Thyroid gland (tissue), 4 donors: ENCODE results near the gene MTFP1. TPM values are rescaled to one million over a fixed set of nuclear protein-coding genes. Genes with fewer than 3 reads are reported as not detected.

ENCODE experiments used
- DNase-seq, 2 donors: peaks; one replicate each; pipeline ENCODE4 v3.0.0-alpha.2; 2019
- H3K27ac ChIP-seq, 3 donors: fragments of 200-600 bp; sonication (generic); 1 replicate in 2 of 3; 2 replicates in 1 of 3; pipeline ENCODE4 v1.5.1; 2016 to 2019; ENCODE audit warnings: mild to moderate bottlenecking in 1 of 3, moderate library complexity in 1 of 3
- H3K27me3 ChIP-seq: fragments of 200-600 bp; sonication (generic); one replicate; pipeline ENCODE4 v1.5.1; 2019
- H3K36me3 ChIP-seq, 2 donors: fragments of 200-600 bp; sonication (generic); one replicate each; pipeline ENCODE4 v1.5.1; 2016 to 2019
- H3K4me1 ChIP-seq, 2 donors: fragments of 200-600 bp; sonication (generic); one replicate each; pipeline ENCODE4 v1.5.1; 2017 to 2019
- H3K4me3 ChIP-seq, 3 donors: fragments of 200-600 bp; sonication (generic); replicated peaks in 1 of 3; 1 replicate in 2 of 3; 2 replicates in 1 of 3; pipeline ENCODE4 v1.5.1; 2016; ENCODE audit warnings: mild to moderate bottlenecking in 1 of 3
- H3K9me3 ChIP-seq: fragments of 200-600 bp; sonication (generic); one replicate; pipeline ENCODE4 v1.5.1; 2017
- CTCF ChIP-seq, 6 experiments: fragments of 200-600 bp in 3 of 6; fragments of 450-650 bp in 3 of 6; sonication (generic) in 3 of 6; IDR thresholded peaks; one replicate each; pipeline ENCODE4 v1.5.1; 2016 to 2019; ENCODE audit warnings: antibody characterized with exemption in 6 of 6, mild to moderate bottlenecking in 2 of 6, inconsistent platforms in 1 of 6, moderate library complexity in 1 of 6
- POLR2A ChIP-seq, 2 donors: fragments of 450-650 bp; IDR thresholded peaks; one replicate each; pipeline ENCODE4 v1.6.1; 2017; ENCODE audit warnings: antibody characterized with exemption in 2 of 2, mild to moderate bottlenecking in 2 of 2, moderate library complexity in 1 of 2
- WGBS, 2 donors: methylation state at CpG; one replicate each; pipeline ENCODE4 v1.1.5; 2017; 5-methylcytosine and 5-hydroxymethylcytosine counted together
- intact Hi-C: fragments of 100-400 bp; cut with DNase I; formaldehyde crosslinking; loops from one replicate; pipeline ENCODE4 v1.15.1; 2023
- total RNA-seq, 4 donors: library from RNA; depleted of rRNA; stranded (reverse); fragments of >200 nt; gene quantifications; one replicate each; pipeline ENCODE4 v1.2.3, GENCODE V29; 2016

The MTFP1 gene
- total RNA-seq, 4 donors from 2014 or later = 5.8 to 25.7 (median 14.4) TPM

DNA sequence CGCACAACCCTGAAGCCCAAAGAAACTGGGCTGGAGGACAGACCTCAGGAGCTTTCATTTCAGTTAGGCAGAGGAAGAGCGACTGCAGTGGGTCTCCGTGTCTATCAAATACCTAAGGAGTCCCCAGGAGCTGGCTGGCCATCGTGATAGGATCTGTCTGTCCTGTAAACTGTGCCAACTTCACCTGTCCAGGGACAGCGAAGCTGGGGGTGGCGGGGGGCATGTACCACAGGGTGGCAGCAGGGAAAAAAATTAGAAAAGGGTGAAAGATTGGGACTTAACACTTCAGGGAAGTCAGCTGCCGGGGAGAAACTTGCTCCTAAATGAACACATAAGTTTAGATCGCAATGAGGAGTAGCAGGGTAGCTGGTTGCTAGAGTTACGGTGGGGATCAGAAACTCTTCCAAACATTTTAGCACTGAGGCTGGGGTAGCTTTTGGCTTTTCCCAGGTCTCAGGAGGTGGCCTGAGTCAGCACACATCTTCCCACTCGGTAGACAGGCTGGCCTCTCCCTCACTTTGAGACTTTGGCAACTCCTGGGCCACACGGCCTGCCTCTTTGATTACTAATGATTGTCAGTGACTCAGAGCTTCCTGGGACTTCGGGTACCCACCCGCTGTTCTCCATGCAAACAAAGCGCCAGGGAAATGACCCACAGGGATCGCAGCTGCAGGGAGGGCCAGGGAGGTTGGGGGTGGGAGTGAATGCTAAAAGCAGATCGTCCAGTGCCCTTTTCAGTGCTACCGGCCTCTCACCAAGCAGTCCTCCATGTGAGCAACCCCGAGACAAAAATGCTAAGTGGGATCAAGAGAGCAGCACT, 2.9 kb upstream of the MTFP1 start:
- H3K36me3 ChIP-seq = peaks cover 4 to 6% of the 10 kb centered on the region in 2 donors
- no peaks in the 10 kb centered on the region for H3K9me3 ChIP-seq
- DNase-seq = peak; percentile 85 to 94
- TF ChIP-seq POLR2A (IDR thresholded peaks at IDR 0.05) (peak in 1 of 2 donors; percentile 21), CTCF (IDR thresholded peaks at IDR 0.05) (no peak)
- peaks cover 26 to 47% of the 10 kb centered on the region in 2 donors for H3K4me1 ChIP-seq
- H3K27ac ChIP-seq = peak overlapping the region; percentile 92 to 98 (median 97)
- H3K27me3 ChIP-seq = no peaks in the 10 kb centered on the region
- H3K4me3 ChIP-seq = peak overlapping the region in 1 of 3 donors; percentile 52
- WGBS, 2 donors = 37 to 45% methylated on average over 15 to 18 of the region's 18 CpGs
- intact Hi-C loops = no loop called here

DNA sequence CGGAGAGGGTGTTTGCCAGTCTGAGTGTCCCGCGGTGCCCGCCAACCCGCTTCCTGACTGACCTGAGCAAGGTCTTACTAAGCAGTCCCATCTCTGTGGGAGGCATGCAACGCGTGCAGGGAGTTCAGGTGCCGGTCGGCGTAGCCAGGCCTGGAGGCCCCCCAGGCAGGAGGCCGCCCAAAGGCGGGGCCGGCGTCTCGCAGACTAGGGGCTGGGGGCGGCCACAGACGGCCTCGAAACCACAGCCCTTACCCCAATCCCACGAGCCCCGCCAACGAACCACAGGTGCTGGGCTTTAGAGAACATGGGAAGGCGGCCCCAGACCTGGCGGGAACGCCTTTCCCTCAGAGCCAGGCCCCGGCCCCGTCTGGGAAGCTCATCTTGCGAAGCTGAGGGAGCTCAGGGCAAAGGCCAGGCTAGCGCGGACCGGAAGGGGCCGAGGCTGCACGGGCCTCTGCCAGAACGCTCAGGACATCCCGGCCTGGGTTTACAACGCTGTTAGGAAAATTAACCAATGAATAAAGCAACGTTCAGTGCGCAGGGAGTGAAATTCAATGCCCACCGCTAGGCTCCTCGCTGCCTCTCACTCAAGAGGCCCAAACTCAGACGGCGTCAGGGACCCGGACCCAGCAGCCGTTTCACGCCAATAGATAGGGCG, 2.1 kb upstream of the MTFP1 start:
- Histone ChIP-seq H3K27me3 (no peaks in the 10 kb centered on the region), H3K9me3 (no peaks in the 10 kb centered on the region), H3K4me3 (peak overlapping the region; percentile 1 to 52 (median 43)), H3K36me3 (no peaks in the 10 kb centered on the region), H3K4me1 (peaks cover 26 to 47% of the 10 kb centered on the region in 2 donors), H3K27ac (peak overlapping the region; percentile 92 to 98 (median 97))
- intact Hi-C loops = no loop called here
- peak in 1 of 2 donors; percentile 75 for DNase-seq
- TF ChIP-seq CTCF (IDR thresholded peaks at IDR 0.05) (peak in 2 of 6 experiments; percentile 4 to 30), POLR2A (IDR thresholded peaks at IDR 0.05) (peak; percentile 26 to 88)
- WGBS, 2 donors = 0 to 2% methylated on average over 19 to 36 of the region's 45 CpGs

GRCh38 chr22:30423959-30424533, 1.5 kb upstream of the MTFP1 start:
- peak; percentile 99 for DNase-seq
- intact Hi-C loops = no loop called here
- WGBS, 2 donors = 2 to 3% methylated on average over 19 to 31 of the region's 31 CpGs
- Histone ChIP-seq H3K27me3 (no peaks in the 10 kb centered on the region), H3K9me3 (no peaks in the 10 kb centered on the region), H3K27ac (peak overlapping the region; percentile 92 to 98 (median 97)), H3K36me3 (no peaks in the 10 kb centered on the region), H3K4me3 (peak overlapping the region in 2 of 3 donors; percentile 9 to 52), H3K4me1 (peaks cover 26 to 47% of the 10 kb centered on the region in 2 donors)
- no peak for TF ChIP-seq CTCF (IDR thresholded peaks at IDR 0.05)
- TF ChIP-seq POLR2A (IDR thresholded peaks at IDR 0.05) = peak in 1 of 2 donors; percentile 57

- intact Hi-C loops = loop anchor here (5.0 kb wide), 1 partner anchor 32 kb away; no protein-coding TSS in a partner anchor
- DNase-seq = peak in 1 of 2 donors; percentile 15
- TF ChIP-seq CTCF (IDR thresholded peaks at IDR 0.05) = no peak
- TF ChIP-seq POLR2A (IDR thresholded peaks at IDR 0.05) = no peak
- WGBS, 2 donors = 33 to 42% methylated on average over 20 of the region's 20 CpGs
- Histone ChIP-seq H3K27me3 (no peaks in the 10 kb centered on the region), H3K9me3 (no peaks in the 10 kb centered on the region), H3K36me3 (no peaks in the 10 kb centered on the region), H3K4me3 (peak overlapping the region in 2 of 3 donors; percentile 9 to 62), H3K27ac (peak overlapping the region; percentile 34 to 97 (median 92)), H3K4me1 (peaks cover 26 to 47% of the 10 kb centered on the region in 2 donors)
Measured at GRCh38 chr22:30424534-30425326, 838 bp upstream of the MTFP1 start.
